Heart left ventricle (tissue), 13 donors: Measurements from ENCODE around the gene WDR47.

Experiments used
- CTCF ChIP-seq, 12 donors: fragments of 200-600 bp; sonication (generic) in 4 of 12; IDR thresholded peaks; one replicate each; pipeline versions ENCODE4 v1.5.0 to v1.8.0; 2018 to 2022; ENCODE audit warnings: antibody characterized with exemption in 12 of 12, mild to moderate bottlenecking in 5 of 12
- POLR2A ChIP-seq, 2 donors: fragments of 450-650 bp; IDR thresholded peaks; one replicate each; pipeline ENCODE4 v1.6.1; 2017; ENCODE audit warnings: antibody characterized with exemption in 2 of 2, mild to moderate bottlenecking in 2 of 2, moderate library complexity in 2 of 2
- donor health status: ischemic (EF 13 %, LVEDD 7.1; RV severe dilation, severe dysfunction).
- donor health status: DM: no; HTN: yes; CAD: no.
- donor health status: DM: no; HTN: no; CAD: no.
- donor health status: ischemic (EF 25% LVEDD 6.9; RV normal size, moderate dysfunction).
- donor health status: ischemic (EF 25% LVEDD 5.7; RV mildly dilated, moderate dysfunction).
- donor health status: ischemic (EF 35%, LVEDD 5.7; RV mildly dilated, moderate dysfunction).
- donor health status: nonischemic (EF 11% LVEDD 7.7; RV severe dilation, severe dysfunction).
- donor health status: DM: yes; HTN: yes; CAD: no.
- donor health status: PGD.
- donor health status: ischemic (EF 29% LVEDD 5.4; RV normal size, mild dysfunction).
- donor health status: nonischemic (EF 23%, LVEDD 6.1; RV moderate dilation, normal function).

DNA sequence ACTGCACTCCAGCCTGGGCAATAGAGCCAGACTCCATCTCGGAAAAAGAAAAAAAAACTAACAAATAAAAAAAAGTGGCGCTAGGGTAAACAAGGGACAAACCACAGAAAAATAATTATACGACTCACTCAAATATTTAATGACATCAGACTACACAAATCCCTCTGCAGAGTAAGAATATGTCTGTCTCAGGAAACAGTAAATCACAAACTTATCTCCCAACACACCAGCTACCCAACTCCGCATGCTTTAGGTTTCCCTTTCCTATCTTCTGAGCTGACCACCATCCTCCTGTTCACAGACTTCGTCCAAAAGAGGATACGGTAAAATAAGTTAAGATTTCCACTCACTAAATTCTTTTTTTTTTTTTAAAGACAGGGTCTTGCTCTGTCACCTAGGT, 16.2 kb downstream of the WDR47 start:
- TF ChIP-seq CTCF (IDR thresholded peaks at IDR 0.05) (no peak), POLR2A (IDR thresholded peaks at IDR 0.05) (no peak)
